Glutamatergic neuron (in vitro differentiated cells): ENCODE results near the gene OR1J2. TPM values are rescaled to one million over a fixed set of nuclear protein-coding genes. Genes with fewer than 3 reads are reported as not detected.

ENCODE experiments used
- DNase-seq: peaks from one replicate; pipeline ENCODE4 v3.0.0; 2022
- H3K27ac Mint-ChIP-seq: one replicate; pipeline ENCODE4 v1.8.0; 2020; ENCODE audit warnings: mild to moderate bottlenecking, mixed read lengths, inconsistent platforms; ENCODE audit not compliant: unreplicated experiment
- H3K27me3 Mint-ChIP-seq: one replicate; pipeline ENCODE4 v1.8.0; 2020; ENCODE audit warnings: mild to moderate bottlenecking, moderate library complexity, mixed read lengths, inconsistent platforms; ENCODE audit not compliant: unreplicated experiment
- H3K36me3 Mint-ChIP-seq: one replicate; pipeline ENCODE4 v1.8.0; 2020; ENCODE audit warnings: mild to moderate bottlenecking, mixed read lengths, inconsistent platforms; ENCODE audit not compliant: unreplicated experiment
- H3K4me1 Mint-ChIP-seq: one replicate; pipeline ENCODE4 v1.8.0; 2020; ENCODE audit warnings: mild to moderate bottlenecking, low read depth, mixed read lengths, inconsistent platforms; ENCODE audit not compliant: unreplicated experiment
- H3K4me3 Mint-ChIP-seq: one replicate; pipeline ENCODE4 v1.8.0; 2020; ENCODE audit warnings: mild to moderate bottlenecking, mixed read lengths, inconsistent platforms; ENCODE audit not compliant: unreplicated experiment
- H3K9me3 Mint-ChIP-seq: one replicate; pipeline ENCODE4 v1.8.0; 2020; ENCODE audit warnings: mild to moderate bottlenecking, moderate library complexity, mixed read lengths, inconsistent platforms; ENCODE audit not compliant: unreplicated experiment
- CTCF ChIP-seq: fragments of 200-600 bp; sonication (generic); IDR thresholded peaks from one replicate; pipeline ENCODE4 v1.5.0; 2021; ENCODE audit not compliant: partially characterized antibody, unreplicated experiment
- long read RNA-seq: library from polyadenylated mRNA; unstranded; transcript quantifications from one replicate; pipeline ENCODE4 v2.0.0, GENCODE V29; 2020; ENCODE audit not compliant: unreplicated experiment
- total RNA-seq: library from RNA; stranded (reverse); fragmentation: NEBNext Ultra II Directional; extraction: Animal tissue kit (Norgen Biotek cat#: 25700); gene quantifications from one replicate; pipeline ENCODE4 v1.2.1, GENCODE V29; 2021; ENCODE audit not compliant: unreplicated experiment

Gene OR1J2
- not detected for total RNA-seq
- long read RNA-seq = 0 reads

- peaks cover 2% of the 10 kb centered on the region for H3K27me3 Mint-ChIP-seq
- H3K9me3 Mint-ChIP-seq = no peaks in the 10 kb centered on the region
- no peak for DNase-seq
- H3K27ac Mint-ChIP-seq = no peak within 1 kb of the TSS
- H3K4me1 Mint-ChIP-seq = no peaks in the 10 kb centered on the region
- no peak within 1 kb of the TSS for H3K4me3 Mint-ChIP-seq
- TF ChIP-seq CTCF = no peak
- H3K36me3 Mint-ChIP-seq = no peaks in the 10 kb centered on the region
These were observed at the start of gene OR1J2 for GRCh38 chr9:122510502-122510901. OR1J2 (plus strand) TSS chr9:122510802; CDS start chr9:122510802, 0 bp downstream.

- H3K4me1 Mint-ChIP-seq = no peaks in the 10 kb centered on the region
- H3K36me3 Mint-ChIP-seq = peaks cover 3% of the 10 kb centered on the region
- no peak for TF ChIP-seq CTCF
- H3K27ac Mint-ChIP-seq = no peak overlapping the region
- peak; percentile 31 for DNase-seq
- no peaks in the 10 kb centered on the region for H3K9me3 Mint-ChIP-seq
- no peak overlapping the region for H3K4me3 Mint-ChIP-seq
- no peaks in the 10 kb centered on the region for H3K27me3 Mint-ChIP-seq
These were observed 46.6 kb upstream of the OR1J2 start for GRCh38 chr9:122463828-122464632.

- TF ChIP-seq CTCF = peak; percentile 86
- H3K9me3 Mint-ChIP-seq = peaks cover 6% of the 10 kb centered on the region
- H3K36me3 Mint-ChIP-seq = peaks cover 9% of the 10 kb centered on the region
- H3K27ac Mint-ChIP-seq = no peak overlapping the region
- peak; percentile 59 for DNase-seq
- H3K4me3 Mint-ChIP-seq = no peak overlapping the region
- no peaks in the 10 kb centered on the region for H3K4me1 Mint-ChIP-seq
- H3K27me3 Mint-ChIP-seq = no peaks in the 10 kb centered on the region
These were observed 45.7 kb upstream of the OR1J2 start for GRCh38 chr9:122464633-122465567.

GRCh38 chr9:122466456-122466855 lies 44.1 kb upstream of the OR1J2 start:
- TF ChIP-seq CTCF = no peak
- Mint-ChIP-seq H3K27ac (no peak overlapping the region), H3K36me3 (peaks cover 9% of the 10 kb centered on the region), H3K4me1 (no peaks in the 10 kb centered on the region), H3K9me3 (peaks cover 8% of the 10 kb centered on the region), H3K27me3 (no peaks in the 10 kb centered on the region), H3K4me3 (no peak overlapping the region)
- DNase-seq = no peak

GRCh38 chr9:122468735-122469134 lies 41.9 kb upstream of the OR1J2 start:
- no peak for DNase-seq
- peaks cover 9% of the 10 kb centered on the region for H3K36me3 Mint-ChIP-seq
- no peak overlapping the region for H3K4me3 Mint-ChIP-seq
- H3K27ac Mint-ChIP-seq = no peak overlapping the region
- H3K27me3 Mint-ChIP-seq = no peaks in the 10 kb centered on the region
- TF ChIP-seq CTCF = no peak
- H3K4me1 Mint-ChIP-seq = no peaks in the 10 kb centered on the region
- peaks cover 8% of the 10 kb centered on the region for H3K9me3 Mint-ChIP-seq
